ENCODE measurements around the gene ZNF740.

The ZNF740 gene

GRCh38 chr12:53187145-53187899, 6.8 kb downstream of the ZNF740 start:
- DNase-seq (ENCODE audit: low read depth) = no peak
- TF ChIP-seq CTCF (IDR thresholded peaks at IDR 0.05; ENCODE audit: insufficient read depth, low read depth, low read length, missing control alignments) = no peak
- no peak overlapping the region for H3K4me3 ChIP-seq (ENCODE audit: low read length)

GRCh38 chr12:53190108-53190729, 9.7 kb downstream of the ZNF740 start:
- peak; percentile 72 for DNase-seq (ENCODE audit: low read depth)
- H3K4me3 ChIP-seq (ENCODE audit: low read length) = no peak overlapping the region
- TF ChIP-seq CTCF (IDR thresholded peaks at IDR 0.05; ENCODE audit: insufficient read depth, low read depth, low read length, missing control alignments) = peak; percentile 87

GRCh38 chr12:53191096-53191884, 10.8 kb downstream of the ZNF740 start:
- H3K4me3 ChIP-seq (ENCODE audit: low read length) = no peak overlapping the region
- no peak for DNase-seq (ENCODE audit: low read depth)
- TF ChIP-seq CTCF (IDR thresholded peaks at IDR 0.05; ENCODE audit: insufficient read depth, low read depth, low read length, missing control alignments) = no peak

GRCh38 chr12:53191885-53192530, 11.5 kb downstream of the ZNF740 start:
- no peak overlapping the region for H3K4me3 ChIP-seq (ENCODE audit: low read length)
- DNase-seq (ENCODE audit: low read depth) = no peak
- TF ChIP-seq CTCF (IDR thresholded peaks at IDR 0.05; ENCODE audit: insufficient read depth, low read depth, low read length, missing control alignments) = no peak

- DNase-seq (ENCODE audit: low read depth) = no peak
- no peak overlapping the region for H3K4me3 ChIP-seq (ENCODE audit: low read length)
- TF ChIP-seq CTCF (IDR thresholded peaks at IDR 0.05; ENCODE audit: insufficient read depth, low read depth, low read length, missing control alignments) = no peak
Observed at GRCh38 chr12:53192531-53193021, 12.1 kb downstream of the ZNF740 start.

- H3K4me3 ChIP-seq (ENCODE audit: low read length) = no peak overlapping the region
- TF ChIP-seq CTCF (IDR thresholded peaks at IDR 0.05; ENCODE audit: insufficient read depth, low read depth, low read length, missing control alignments) = no peak
- DNase-seq (ENCODE audit: low read depth) = no peak
Observed at GRCh38 chr12:53193040-53193439, 12.5 kb downstream of the ZNF740 start.
